NCI-H146 treated with DMSO at 0.1 percent for 48 hours (cell line): ENCODE data around the gene CD28.
"Not testable (repeated sequence)": the region's sequence is repeated elsewhere in the genome, so short reads cannot be mapped to it uniquely, and the experiment has no call there.

Source experiments
- DNase-seq: peaks from one replicate; lab custom pipeline; 2025; ENCODE audit not compliant: unreplicated experiment; lab: John Stamatoyannopoulos, UW

Gene CD28

GRCh38 chr2:203781151-203781550 lies 74.7 kb downstream of the CD28 start:
- no peak for DNase-seq

- DNase-seq = peak; percentile 21
Measured at GRCh38 chr2:203782262-203782976, 76.0 kb downstream of the CD28 start.

- DNase-seq = no peak
Measured at GRCh38 chr2:203783496-203784203, 77.2 kb downstream of the CD28 start.

GRCh38 chr2:203784710-203785270 lies 78.4 kb downstream of the CD28 start:
- not testable (repeated sequence) for DNase-seq

GRCh38 chr2:203785391-203786110 lies 79.1 kb downstream of the CD28 start:
- not testable (repeated sequence) for DNase-seq

GRCh38 chr2:203786549-203787351 lies 80.3 kb downstream of the CD28 start:
- peak; percentile 47 for DNase-seq

- no peak for DNase-seq
Measured at GRCh38 chr2:203787979-203788378, 81.5 kb downstream of the CD28 start.
